Lower lobe of right lung (tissue), 2 donors: ENCODE data around the gene COPG1. TPM values are rescaled to one million over a fixed set of nuclear protein-coding genes. Genes with fewer than 3 reads are reported as not detected.
A peak's percentile ranks its signal among the peaks of the same experiment; 100 is the strongest.
"Not testable (repeated sequence)": the region's sequence is repeated elsewhere in the genome, so short reads cannot be mapped to it uniquely, and the experiment has no call there.

Experiments used
- ATAC-seq, 2 donors: fragments of 200-7000 bp; cut with Tn5 transposase; one replicate each; pipeline ENCODE4 v1.9.1; 2020 to 2022; ENCODE audit warnings: mild to moderate bottlenecking in 2 of 2, moderate library complexity in 2 of 2
- DNase-seq: peaks from one replicate; pipeline ENCODE4 v3.0.0-alpha.2; 2020
- H3K27ac ChIP-seq: fragments of 200-600 bp; one replicate; pipeline ENCODE4 v1.8.0; 2022
- H3K27me3 ChIP-seq: fragments of 200-600 bp; one replicate; pipeline ENCODE4 v1.8.0; 2022; ENCODE audit warnings: low read depth
- H3K36me3 ChIP-seq: fragments of 200-600 bp; one replicate; pipeline ENCODE4 v1.8.0; 2022; ENCODE audit warnings: mild to moderate bottlenecking
- H3K4me1 ChIP-seq: fragments of 200-600 bp; one replicate; pipeline ENCODE4 v1.8.0; 2022
- H3K4me3 ChIP-seq: fragments of 200-600 bp; one replicate; pipeline ENCODE4 v1.8.0; 2022; ENCODE audit warnings: mild to moderate bottlenecking
- H3K9me3 ChIP-seq: fragments of 200-600 bp; one replicate; pipeline ENCODE4 v1.8.0; 2022
- CTCF ChIP-seq: fragments of 200-600 bp; IDR thresholded peaks from one replicate; pipeline ENCODE4 v1.8.0; 2022; ENCODE audit warnings: antibody characterized with exemption, mild to moderate bottlenecking
- intact Hi-C: fragments of 100-400 bp; cut with DNase I; formaldehyde crosslinking; loops from one replicate; pipeline ENCODE4 v1.11.0; 2022
- total RNA-seq: library from RNA; stranded (reverse); fragmentation: NEBNext Ultra II Directional; extraction: Animal tissue kit (Norgen Biotek cat#: 25700); gene quantifications from one replicate; pipeline ENCODE4 v1.2.1, GENCODE V29; 2021
- donor health status: DM: no; HTN: yes; CAD: no; lungs with severe emphysema.

The COPG1 gene
- total RNA-seq, 1 donor from 2014 or later = 150 TPM

- Histone ChIP-seq H3K4me3 (no peak overlapping the region), H3K27ac (peak overlapping the region; percentile 29), H3K27me3 (no peaks in the 10 kb centered on the region), H3K4me1 (peaks cover 14% of the 10 kb centered on the region), H3K36me3 (no peaks in the 10 kb centered on the region), H3K9me3 (no peaks in the 10 kb centered on the region)
- no peak for TF ChIP-seq CTCF
- ATAC-seq = no peak
- intact Hi-C loops = no loop called here
- no peak for DNase-seq
These were observed 38.1 kb upstream of the COPG1 start for GRCh38 chr3:129211345-129211744.

- Histone ChIP-seq H3K36me3 (no peaks in the 10 kb centered on the region), H3K27me3 (no peaks in the 10 kb centered on the region), H3K27ac (peak overlapping the region; percentile 29), H3K9me3 (no peaks in the 10 kb centered on the region), H3K4me1 (peaks cover 14% of the 10 kb centered on the region), H3K4me3 (no peak overlapping the region)
- DNase-seq (peak; percentile 83), ATAC-seq (peak; percentile 98 to 99)
- intact Hi-C loops = no loop called here
- no peak for TF ChIP-seq CTCF
These were observed 37.6 kb upstream of the COPG1 start for GRCh38 chr3:129211772-129212171.

- ATAC-seq = no peak
- H3K27ac ChIP-seq = no peak overlapping the region
- intact Hi-C loops = no loop called here
- no peaks in the 10 kb centered on the region for H3K9me3 ChIP-seq
- H3K4me1 ChIP-seq = peaks cover 14% of the 10 kb centered on the region
- TF ChIP-seq CTCF = no peak
- H3K4me3 ChIP-seq = no peak overlapping the region
- H3K36me3 ChIP-seq = no peaks in the 10 kb centered on the region
- DNase-seq = no peak
- no peaks in the 10 kb centered on the region for H3K27me3 ChIP-seq
These were observed 36.2 kb upstream of the COPG1 start for GRCh38 chr3:129213238-129213637.

- H3K36me3 ChIP-seq = no peaks in the 10 kb centered on the region
- peaks cover under 1% of the 10 kb centered on the region for H3K4me1 ChIP-seq
- no peak overlapping the region for H3K27ac ChIP-seq
- no peak for TF ChIP-seq CTCF
- intact Hi-C loops = no loop called here
- DNase-seq (no peak), ATAC-seq (no peak)
- H3K27me3 ChIP-seq = no peaks in the 10 kb centered on the region
- H3K9me3 ChIP-seq = no peaks in the 10 kb centered on the region
- no peak overlapping the region for H3K4me3 ChIP-seq
These were observed 30.7 kb upstream of the COPG1 start for GRCh38 chr3:129218742-129219141.

- H3K27me3 ChIP-seq, H3K36me3 ChIP-seq, H3K9me3 ChIP-seq, ATAC-seq, intact Hi-C loops, H3K4me3 ChIP-seq, DNase-seq: not testable (repeated sequence)
- Histone ChIP-seq H3K27ac (peak overlapping the region; percentile 82), H3K4me1 (peaks cover 55% of the 10 kb centered on the region)
These were observed 25.0 kb upstream of the COPG1 start for GRCh38 chr3:129224387-129224786.

- no peaks in the 10 kb centered on the region for H3K27me3 ChIP-seq
- intact Hi-C loops = no loop called here
- H3K36me3 ChIP-seq = no peaks in the 10 kb centered on the region
- H3K9me3 ChIP-seq = no peaks in the 10 kb centered on the region
- H3K4me1 ChIP-seq = peaks cover 60% of the 10 kb centered on the region
- DNase-seq (peak; percentile 88), ATAC-seq (peak; percentile 92 to 93)
- peak overlapping the region; percentile 82 for H3K27ac ChIP-seq
- no peak for TF ChIP-seq CTCF
- peak overlapping the region; percentile 25 for H3K4me3 ChIP-seq
These were observed 24.4 kb upstream of the COPG1 start for GRCh38 chr3:129224984-129225393.
